Head of caudate nucleus (tissue), 42 donors: ENCODE data around the gene TMEM87B.
"Not testable (repeated sequence)": the region's sequence is repeated elsewhere in the genome, so short reads cannot be mapped to it uniquely, and the experiment has no call there.

ENCODE experiments used
- DNase-seq, 42 donors: peaks; one replicate each; pipeline versions ENCODE4 v3.0.0 to v3.0.0-alpha.2; 2020 to 2021; ENCODE audit warnings: mixed read lengths in 7 of 42
- intact Hi-C: fragments of 100-400 bp; cut with DNase I; formaldehyde crosslinking; loops from one replicate; pipeline ENCODE4 v1.15.0; 2022

The TMEM87B gene

DNA sequence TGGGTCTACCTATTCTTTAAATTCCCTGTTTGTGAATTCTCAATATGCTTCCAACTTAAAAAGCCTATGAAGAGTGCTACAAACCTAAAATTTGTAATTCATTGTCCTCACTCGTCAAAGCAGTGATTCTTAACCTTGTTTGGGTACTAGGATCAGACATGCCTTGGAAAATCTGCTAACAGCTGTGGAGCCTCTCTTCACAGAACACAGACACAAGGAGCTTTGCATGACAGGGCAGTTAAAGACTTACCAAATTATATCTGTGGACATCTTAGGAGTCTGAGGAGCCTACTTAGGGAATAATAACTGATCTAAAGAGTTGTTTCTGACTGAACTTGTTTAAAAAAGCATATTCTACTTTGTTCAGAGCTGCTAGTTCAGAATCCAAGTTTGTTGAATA lies 38.1 kb downstream of the TMEM87B start:
- DNase-seq: no peak

DNA sequence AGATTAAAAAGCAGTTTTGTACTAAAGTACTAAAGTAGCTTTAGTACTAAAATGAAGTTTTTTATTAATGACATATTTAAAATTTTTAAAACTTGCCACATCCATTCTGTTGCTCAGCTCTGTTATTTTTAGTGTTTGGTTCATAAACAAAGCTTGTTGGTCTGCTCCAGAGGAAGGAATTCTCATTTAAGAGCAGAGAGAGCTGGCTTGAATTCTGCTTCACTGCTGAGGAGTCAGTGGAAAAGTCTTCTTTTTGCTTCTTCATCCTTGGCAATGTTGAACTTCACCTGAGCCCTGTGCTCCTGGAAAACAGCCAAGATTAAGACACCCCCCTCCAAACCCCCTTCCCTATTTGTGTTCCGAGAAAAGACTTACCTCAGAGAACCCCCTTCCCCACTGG lies 40.6 kb downstream of the TMEM87B start:
- DNase-seq: no peak
- intact Hi-C loops: no loop called here

More for the DNA sequence above, 38.1 kb downstream of the TMEM87B start:
- intact Hi-C loops: no loop called here

DNA sequence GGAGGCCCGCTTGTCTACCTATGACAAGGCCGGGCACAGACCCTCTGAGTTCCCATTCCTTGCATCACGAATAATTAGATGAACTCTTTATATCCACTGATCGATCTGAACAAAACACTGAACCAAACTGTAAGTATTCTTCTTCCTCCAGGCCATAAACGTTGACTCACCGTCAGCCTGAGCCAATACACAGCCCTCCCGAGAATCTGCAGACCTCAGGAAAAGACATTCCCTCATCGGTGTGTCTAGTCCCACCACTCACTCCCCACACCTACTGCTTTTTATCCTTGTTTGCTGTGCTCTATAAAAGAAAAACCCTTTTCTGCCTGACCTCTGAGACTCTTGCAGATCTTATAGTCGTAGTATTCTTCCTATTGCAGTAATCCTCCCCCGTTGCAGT lies 41.0 kb downstream of the TMEM87B start:
- intact Hi-C loops: no loop called here
- DNase-seq: no peak

DNA sequence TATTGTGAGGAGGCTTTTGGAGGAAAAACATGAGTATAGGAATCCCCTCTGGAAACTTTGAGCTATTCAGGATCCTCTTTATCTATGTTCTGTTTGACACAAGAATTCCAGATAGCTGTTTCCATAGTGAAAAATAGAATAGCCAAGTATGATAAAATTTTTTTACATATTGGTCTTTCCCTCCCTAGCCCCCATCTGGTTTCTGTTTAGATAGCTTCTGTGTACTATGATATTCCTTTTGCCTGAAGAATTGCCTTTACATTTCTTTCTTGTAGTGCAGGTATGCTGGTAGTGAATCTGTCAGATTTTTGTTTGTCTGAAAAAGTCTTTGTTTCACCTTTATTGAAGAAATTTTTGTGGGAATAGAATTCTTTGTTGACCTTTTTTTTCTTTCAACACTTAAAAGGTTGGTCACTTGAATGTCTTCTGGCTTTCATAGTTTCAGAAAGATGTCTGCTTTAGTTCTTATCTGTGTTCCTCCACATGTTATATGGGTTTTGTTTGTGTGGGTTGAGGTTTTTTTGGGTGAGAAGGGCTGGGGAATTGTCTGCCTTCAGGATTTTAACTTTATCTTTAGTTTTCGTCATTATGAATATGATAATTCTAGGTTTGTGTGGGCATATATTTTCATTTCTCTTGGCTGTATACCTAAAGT lies 53.2 kb downstream of the TMEM87B start:
- no peak for DNase-seq
- intact Hi-C loops: no loop called here

DNA sequence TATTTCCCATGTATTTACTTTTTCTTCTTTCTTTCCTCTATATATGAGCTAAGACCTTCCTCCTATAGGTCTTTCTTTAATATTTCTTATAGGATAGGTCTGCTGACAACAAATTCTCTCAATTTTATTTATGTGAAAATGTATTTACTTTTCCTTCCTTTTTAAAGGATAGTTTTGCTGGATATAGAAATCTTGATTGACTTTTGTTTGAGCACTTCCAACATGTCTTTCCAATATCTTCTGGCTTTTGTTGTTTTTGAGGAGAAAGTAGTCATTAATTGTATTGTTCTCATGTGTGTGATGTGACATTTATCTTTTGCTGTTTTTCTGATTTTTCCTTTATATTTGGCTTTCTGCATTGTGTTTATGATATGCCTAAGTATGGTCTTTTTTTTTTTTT lies 54.2 kb downstream of the TMEM87B start:
- no peak for DNase-seq
- intact Hi-C loops: no loop called here

DNA sequence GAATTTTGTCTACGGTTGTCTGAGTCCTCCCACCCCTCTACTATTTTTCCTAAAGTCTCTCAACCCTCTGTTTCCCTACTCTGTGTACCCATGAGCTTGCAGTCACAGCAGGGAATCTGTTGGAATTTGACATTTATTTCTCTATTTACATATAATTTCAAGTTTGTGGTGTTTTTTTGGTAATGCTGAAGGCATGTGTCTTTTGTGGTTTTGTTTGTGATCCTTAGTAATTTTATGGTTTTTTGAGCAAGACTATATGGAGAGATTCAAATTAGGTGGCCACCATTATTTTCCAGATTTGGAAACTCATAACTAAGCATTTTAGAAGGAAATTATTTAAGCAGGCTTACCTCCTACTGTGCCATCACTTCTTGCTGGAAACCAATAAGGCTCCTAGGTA lies 55.9 kb downstream of the TMEM87B start:
- intact Hi-C loops: no loop called here
- no peak for DNase-seq

DNA sequence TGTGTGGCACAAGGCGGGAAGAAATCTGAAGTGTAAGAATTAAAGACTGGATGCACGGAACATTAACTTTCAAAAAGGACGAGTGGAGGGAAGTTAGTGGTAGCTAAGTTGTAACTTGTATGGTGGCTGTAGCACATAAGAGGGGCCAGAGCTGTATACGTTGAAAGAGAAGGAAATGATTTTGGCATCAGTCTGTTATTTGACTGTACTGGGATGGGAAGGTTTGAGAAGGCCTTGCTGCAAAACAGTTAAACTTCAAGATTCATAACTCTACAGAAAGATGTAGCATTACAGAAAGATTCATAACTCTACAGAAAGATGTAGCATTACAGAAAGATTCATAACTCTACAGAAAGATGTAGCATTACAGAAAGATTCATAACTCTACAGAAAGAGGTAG lies 58.3 kb downstream of the TMEM87B start:
- intact Hi-C loops: not testable (repeated sequence)

DNA sequence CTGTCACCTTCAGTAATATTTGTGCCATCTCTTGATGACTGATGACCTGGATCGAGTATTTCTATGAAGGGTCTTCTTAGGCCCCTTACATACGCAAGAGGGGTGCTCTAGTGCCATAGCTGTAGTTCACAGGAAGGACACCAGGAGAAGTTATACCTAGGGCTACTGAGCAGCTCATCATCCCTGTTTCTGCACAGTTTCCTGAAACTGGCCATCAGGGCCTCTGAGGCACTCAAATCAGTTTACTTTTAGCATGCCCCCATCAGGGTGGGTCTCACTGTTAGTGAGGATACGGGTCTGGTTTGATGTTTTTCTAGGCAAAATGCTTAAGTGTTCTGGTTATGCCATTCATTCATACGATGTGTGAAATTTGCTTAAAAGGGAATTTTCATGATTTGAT lies 63.1 kb downstream of the TMEM87B start:
- DNase-seq: no peak
- intact Hi-C loops: no loop called here

More for the DNA sequence above, 58.3 kb downstream of the TMEM87B start:
- DNase-seq: not testable (repeated sequence)

DNA sequence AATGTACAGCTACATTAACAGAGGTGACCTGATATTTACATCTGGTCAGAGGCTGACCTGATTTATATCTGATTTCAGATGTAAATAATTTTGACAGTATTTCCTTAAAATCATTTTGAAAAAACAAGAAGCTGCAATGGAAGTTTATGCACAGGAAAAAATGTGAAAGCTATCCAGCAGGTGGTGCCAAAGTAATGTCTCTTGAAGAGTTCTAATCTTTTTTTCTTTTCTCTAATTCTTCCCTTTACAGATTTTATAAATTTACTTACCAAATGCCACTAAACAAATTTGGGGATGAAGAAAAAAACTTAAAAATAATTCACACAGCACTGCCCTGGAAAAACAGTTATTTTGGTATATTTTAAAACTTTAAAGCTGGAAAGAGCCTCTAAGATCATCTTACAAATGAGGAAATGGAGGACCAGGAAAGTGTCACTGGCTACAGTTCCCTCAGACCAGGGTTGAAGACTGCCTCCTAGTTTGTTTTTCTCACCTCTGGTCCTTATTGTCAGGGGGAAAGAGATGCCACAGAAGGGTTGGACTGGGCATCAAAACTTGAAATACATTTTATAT lies 66.7 kb downstream of the TMEM87B start:
- DNase-seq: peak in 17 of 42 donors; percentile 15 to 72 (median 47)
- intact Hi-C loops: no loop called here

DNA sequence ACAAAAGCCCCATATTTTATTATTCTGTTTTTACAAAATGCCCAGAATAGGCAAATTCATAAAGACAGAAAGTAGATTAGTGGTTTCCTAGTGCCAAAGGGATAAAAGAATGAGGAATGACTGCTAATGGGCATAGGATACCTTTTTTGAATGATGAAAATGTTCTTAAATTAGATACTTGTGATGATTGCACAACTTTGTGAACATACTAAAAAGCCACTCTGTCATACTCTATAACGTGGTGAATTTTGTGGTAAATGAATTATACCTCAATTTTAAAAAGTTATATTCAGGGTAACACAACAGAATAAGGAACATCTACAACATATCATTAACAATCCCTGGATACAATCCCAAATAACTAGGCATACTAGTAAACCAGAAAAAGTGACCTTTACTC lies 74.0 kb downstream of the TMEM87B start:
- intact Hi-C loops: no loop called here
- no peak for DNase-seq

DNA sequence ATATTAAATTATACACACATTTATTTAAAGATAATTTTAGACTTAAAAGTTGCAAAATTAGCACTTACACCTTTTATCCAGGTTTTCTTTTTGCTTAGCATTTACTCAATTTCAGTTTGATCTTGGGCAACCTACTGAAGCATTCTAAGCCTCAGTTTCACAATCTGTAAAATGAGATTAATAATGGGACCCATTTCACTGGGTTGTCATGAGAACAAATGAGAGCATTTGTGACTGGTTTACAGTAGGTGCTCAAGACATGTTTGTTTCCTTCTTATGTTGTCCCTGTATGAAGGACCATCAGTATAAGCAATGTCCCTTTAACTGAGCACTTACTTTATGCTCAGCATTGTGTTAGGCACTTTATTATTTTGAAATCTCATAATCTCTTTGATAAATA lies 78.3 kb downstream of the TMEM87B start:
- no peak for DNase-seq
- intact Hi-C loops: no loop called here

DNA sequence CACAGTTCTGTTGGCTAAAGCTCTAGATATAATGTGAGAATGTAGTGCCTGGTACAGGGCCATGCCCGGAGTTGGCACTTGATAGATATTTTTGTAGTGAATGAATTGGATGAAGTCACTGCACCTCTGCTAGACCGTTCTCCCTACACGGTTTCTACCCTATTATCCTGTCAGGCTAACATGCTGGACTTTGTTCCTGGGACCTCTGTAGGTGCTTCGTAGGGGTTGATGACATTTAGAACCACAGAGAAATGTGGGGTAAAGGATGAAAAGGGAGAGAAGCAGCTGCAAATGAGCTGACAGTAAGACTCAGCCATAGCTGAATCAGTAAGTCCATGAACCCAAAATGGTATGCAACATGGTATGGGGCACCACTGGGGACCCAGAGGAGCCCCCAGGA lies 79.1 kb downstream of the TMEM87B start:
- intact Hi-C loops: no loop called here
- no peak for DNase-seq

DNA sequence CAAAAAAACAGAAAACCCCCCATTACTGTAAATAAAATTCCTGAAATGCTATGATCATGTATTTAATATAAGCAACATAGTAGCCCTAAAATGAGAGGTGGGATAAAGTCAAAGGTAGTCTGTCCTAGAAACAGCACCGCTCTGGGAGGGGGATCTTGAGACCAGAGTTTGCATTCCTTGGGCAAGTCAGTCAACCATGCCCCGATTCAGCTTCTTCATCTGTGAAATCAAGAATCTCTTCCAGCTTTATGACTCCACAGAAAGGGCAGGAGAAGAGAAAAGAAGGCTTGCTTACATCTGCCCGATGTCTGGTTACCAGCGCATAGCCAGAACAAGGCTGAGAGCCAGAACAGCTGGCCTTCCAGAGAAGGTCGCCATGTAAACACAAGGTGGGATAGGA lies 81.0 kb downstream of the TMEM87B start:
- DNase-seq: no peak
- intact Hi-C loops: no loop called here

DNA sequence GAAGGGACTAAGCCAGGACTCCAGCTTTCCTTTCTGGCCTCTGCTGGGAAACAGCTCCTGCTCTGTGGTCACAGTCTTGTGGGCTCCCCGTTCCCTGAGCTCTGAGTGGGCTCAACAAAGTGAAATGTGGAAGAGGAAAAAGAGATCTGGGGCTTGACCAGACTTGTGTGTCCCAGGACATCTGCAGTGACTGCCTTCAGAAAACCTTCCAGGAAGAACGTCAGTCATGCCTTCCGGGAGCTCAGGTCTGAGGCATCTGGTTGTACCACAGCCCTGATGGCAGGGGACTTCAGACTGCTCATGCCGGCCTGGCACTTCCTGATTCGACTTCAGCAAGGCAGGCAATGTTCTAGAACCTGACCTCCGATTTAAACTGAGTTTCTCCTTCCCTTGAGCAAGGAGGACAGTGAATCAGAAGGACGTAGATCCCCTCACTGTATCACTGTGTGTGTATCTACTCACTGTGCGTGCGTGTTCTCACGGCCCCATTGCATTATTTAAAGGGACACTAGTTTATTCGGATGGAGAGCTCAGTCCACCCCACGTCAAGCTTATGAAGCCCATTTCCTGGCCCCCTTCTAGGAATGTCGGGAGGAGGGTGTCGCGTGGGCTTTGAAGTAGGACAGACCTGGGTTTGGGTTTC lies 82.6 kb downstream of the TMEM87B start:
- peak in 1 of 42 donors; percentile 30 for DNase-seq
- intact Hi-C loops: no loop called here

DNA sequence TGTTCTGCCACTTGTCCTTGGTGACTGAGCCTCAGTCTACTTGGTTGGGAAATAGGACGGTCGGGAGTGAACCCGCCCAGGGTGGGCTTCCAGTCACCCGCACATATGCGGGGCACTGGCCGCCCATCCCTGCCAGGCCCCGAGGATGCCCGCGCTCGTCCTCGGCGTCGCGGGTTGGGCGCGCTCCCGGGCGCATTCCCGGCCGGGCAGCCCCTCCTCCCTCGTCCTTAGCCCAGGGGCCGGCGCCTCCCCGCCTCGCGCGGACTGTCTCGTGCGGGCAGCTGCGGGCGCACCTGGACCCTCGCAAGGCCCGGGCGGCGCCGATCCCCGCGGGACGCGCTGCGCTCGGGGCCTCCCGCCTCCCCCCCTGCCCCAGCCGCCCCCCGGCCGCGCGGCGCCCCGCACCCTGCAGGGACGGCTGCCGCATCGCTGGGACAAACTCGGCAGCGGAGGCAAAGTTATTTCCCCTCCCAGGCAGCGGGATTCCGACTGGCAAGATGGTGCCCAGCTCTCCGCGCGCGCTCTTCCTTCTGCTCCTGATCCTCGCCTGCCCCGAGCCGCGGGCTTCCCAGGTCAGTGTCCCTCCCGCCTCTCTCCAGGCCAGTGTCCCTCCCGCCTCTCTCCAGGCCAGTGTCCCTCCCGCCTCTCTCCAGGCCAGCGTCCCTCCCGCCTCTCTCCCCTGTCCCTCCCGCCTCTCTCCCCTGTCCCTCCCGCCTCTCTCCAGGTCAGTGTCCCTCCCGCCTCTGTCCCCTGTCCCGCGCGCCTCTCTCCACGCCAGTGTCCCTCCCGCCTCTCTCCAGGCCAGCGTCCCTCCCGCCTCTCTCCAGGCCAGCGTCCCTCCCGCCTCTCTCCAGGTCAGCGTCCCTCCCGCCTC lies 83.3 kb downstream of the TMEM87B start, which contains the start of gene FBLN7:
FBLN7 (plus strand) TSS at position 227 of the 874 bp plus-strand sequence; CDS start at position 498, 271 bp downstream.
- DNase-seq: peak in 1 of 42 donors; percentile 41
- intact Hi-C loops: no loop called here

DNA sequence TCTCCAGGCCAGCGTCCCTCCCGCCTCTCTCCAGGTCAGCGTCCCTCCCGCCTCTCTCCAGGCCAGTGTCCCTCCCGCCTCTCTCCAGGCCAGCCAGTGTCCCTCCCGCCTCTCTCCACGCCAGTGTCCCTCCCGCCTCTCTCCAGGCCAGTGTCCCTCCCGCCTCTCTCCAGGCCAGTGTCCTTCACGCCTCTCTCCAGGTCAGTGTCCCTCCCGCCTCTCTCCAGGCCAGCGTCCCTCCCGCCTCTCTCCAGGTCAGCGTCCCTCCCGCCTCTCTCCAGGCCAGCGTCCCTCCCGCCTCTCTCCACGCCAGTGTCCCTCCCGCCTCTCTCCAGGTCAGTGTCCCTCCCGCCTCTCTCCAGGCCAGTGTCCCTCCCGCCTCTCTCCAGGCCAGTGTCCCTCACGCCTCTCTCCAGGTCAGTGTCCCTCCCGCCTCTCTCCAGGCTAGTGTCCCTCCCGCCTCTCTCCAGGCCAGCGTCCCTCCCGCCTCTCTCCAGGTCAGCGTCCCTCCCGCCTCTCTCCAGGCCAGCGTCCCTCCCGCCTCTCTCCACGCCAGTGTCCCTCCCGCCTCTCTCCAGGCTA lies 84.1 kb downstream of the TMEM87B start:
- intact Hi-C loops, DNase-seq: not testable (repeated sequence)

DNA sequence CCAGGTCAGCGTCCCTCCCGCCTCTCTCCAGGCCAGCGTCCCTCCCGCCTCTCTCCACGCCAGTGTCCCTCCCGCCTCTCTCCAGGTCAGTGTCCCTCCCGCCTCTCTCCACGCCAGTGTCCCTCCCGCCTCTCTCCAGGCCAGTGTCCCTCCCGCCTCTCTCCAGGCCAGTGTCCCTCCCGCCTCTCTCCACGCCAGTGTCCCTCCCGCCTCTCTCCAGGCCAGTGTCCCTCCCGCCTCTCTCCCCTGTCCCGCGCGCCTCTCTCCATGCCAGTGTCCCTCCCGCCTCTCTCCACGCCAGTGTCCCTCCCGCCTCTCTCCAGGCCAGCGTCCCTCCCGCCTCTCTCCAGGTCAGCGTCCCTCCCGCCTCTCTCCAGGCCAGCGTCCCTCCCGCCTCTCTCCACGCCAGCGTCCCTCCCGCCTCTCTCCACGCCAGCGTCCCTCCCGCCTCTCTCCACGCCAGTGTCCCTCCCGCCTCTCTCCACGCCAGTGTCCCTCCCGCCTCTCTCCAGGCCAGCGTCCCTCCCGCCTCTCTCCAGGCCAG lies 84.7 kb downstream of the TMEM87B start:
- intact Hi-C loops: not testable (repeated sequence)
- DNase-seq: peak in 2 of 42 donors; percentile 13 to 24

DNA sequence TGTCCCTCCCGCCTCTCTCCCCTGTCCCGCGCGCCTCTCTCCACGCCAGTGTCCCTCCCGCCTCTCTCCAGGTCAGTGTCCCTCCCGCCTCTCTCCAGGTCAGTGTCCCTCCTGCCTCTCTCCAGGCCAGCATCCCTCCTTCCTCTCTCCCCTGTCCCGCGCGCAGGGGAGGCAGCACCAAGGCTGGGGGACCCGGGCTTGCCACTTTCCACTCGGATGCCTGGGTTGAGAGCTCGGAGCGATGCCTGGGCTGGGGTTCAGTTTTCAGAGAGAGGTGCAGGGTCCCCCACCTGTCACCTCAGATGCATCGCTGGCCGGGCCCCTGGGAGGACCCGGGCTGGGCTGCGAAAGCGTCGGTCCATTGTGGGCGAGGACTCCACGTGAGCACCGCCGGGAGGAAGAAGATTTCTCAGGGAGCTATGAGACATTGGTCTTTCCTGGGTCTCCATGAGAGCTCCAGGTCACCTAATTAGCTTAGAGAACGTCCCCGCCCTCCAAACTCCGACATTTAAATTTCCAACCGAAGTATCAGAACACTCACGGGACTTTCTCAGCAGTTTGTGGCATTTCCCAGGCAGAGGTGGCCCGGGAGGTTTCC lies 85.2 kb downstream of the TMEM87B start:
- intact Hi-C loops: no loop called here

More for the DNA sequence above, 85.2 kb downstream of the TMEM87B start:
- peak in 1 of 42 donors; percentile 35 for DNase-seq
